GM12878 (cell line): Measurements from ENCODE around the gene DAPK2. TPM values are rescaled to one million over a fixed set of nuclear protein-coding genes. Genes with fewer than 3 reads are reported as not detected.

Experiments used
- ATAC-seq: fragments of 200-7000 bp; cut with Tn5 transposase; 3 replicates; pipeline ENCODE4 v1.9.1; 2020; ENCODE audit warnings: mild to moderate bottlenecking, moderate library complexity
- BruUV-seq: library from RNA; stranded (reverse); fragments of 400-500 nt; replicated peaks from 2 replicates; lab custom pipeline; 2021; lab: Mats Ljungman, UMichigan
- CTCF ChIA-PET: fragments of 300-600 bp; sonication (Branson Sonifier 250); formaldehyde crosslinking; extraction: SDS; loops from one replicate; lab custom pipeline; 2021; ENCODE audit warnings: inconsistent platforms; lab: Yijun Ruan, JAX
- POLR2A ChIA-PET: fragments of 350-600 bp; formaldehyde crosslinking; extraction: SDS; loops from one replicate; lab custom pipeline; 2021; ENCODE audit warnings: inconsistent platforms; lab: Charles Lee
- RAD21 ChIA-PET: fragments of 300-600 bp; sonication (Branson Sonifier 250); formaldehyde crosslinking; loops from one replicate; lab custom pipeline; 2023; ENCODE audit warnings: antibody characterized with exemption; ENCODE audit not compliant: unreplicated experiment; lab: Charles Lee
- SMC1A ChIA-PET: fragments of 300-600 bp; sonication (Branson Sonifier 250); formaldehyde crosslinking; loops from one replicate; lab custom pipeline; 2023; ENCODE audit not compliant: unreplicated experiment, uncharacterized antibody; lab: Charles Lee
- DNase-seq: peaks from one replicate; pipeline ENCODE4 v3.0.0-alpha.2; 2011; ENCODE audit warnings: low read depth, low spot score
- FAIRE-seq: peaks from 3 replicates; lab custom pipeline; 2011; peaks lifted over from hg19 to GRCh38; lab: Jason Lieb, UNC
- H2AFZ ChIP-seq: 2 replicates; pipeline ENCODE4 v1.6.0; 2011; ENCODE audit warnings: low read depth, low read length, control low read depth; ENCODE audit not compliant: control insufficient read depth
- H3K27ac ChIP-seq: 2 replicates; pipeline ENCODE4 v1.5.1; 2011; ENCODE audit warnings: control low read depth; ENCODE audit not compliant: control insufficient read depth, insufficient read depth
- H3K27me3 ChIP-seq, 2 experiments: replicated peaks in 1 of 2; 2 replicates each; pipeline versions ENCODE4 v1.6.0 to v1.6.1; 2011; ENCODE audit warnings: low read length in 1 of 2; ENCODE audit not compliant: control insufficient read depth in 2 of 2, insufficient read depth in 2 of 2
- H3K36me3 ChIP-seq, 2 experiments: 2 replicates each; pipeline ENCODE4 v1.5.1; 2011; ENCODE audit warnings: low read length in 1 of 2; ENCODE audit not compliant: control insufficient read depth in 2 of 2, insufficient read depth in 2 of 2
- H3K4me1 ChIP-seq: 2 replicates; pipeline ENCODE4 v1.6.1; 2011; ENCODE audit warnings: mild to moderate bottlenecking, low read length, moderate library complexity, mixed read lengths; ENCODE audit not compliant: control insufficient read depth, insufficient read depth
- H3K4me2 ChIP-seq: 2 replicates; pipeline ENCODE4 v1.6.0; 2011; ENCODE audit warnings: control low read depth; ENCODE audit not compliant: control insufficient read depth, insufficient read depth
- H3K4me3 ChIP-seq: fragments of 200-600 bp; sonication (generic); 2 replicates; pipeline ENCODE4 v1.5.1; 2016
- H3K79me2 ChIP-seq: 2 replicates; pipeline ENCODE4 v1.6.0; 2011; ENCODE audit warnings: low read length; ENCODE audit not compliant: control insufficient read depth, insufficient read depth
- H3K9ac ChIP-seq: 2 replicates; pipeline ENCODE4 v1.8.0; 2011; ENCODE audit warnings: low read length, control low read depth, mixed read lengths; ENCODE audit not compliant: control insufficient read depth, insufficient read depth
- H3K9me3 ChIP-seq: replicated peaks from 3 replicates; pipeline ENCODE4 v1.5.1; 2011; ENCODE audit warnings: mild to moderate bottlenecking, low read length; ENCODE audit not compliant: control insufficient read depth, insufficient read depth
- H4K20me1 ChIP-seq: 2 replicates; pipeline ENCODE4 v1.6.0; 2011; ENCODE audit not compliant: control insufficient read depth, insufficient read depth
- ASH2L ChIP-seq: fragments of 300-600, 200-600 bp; sonication (generic); IDR thresholded peaks from 2 replicates; pipeline ENCODE4 v1.6.1; 2017; ENCODE audit warnings: low read depth, mild to moderate bottlenecking, borderline replicate concordance
- CHD1 ChIP-seq: IDR thresholded peaks from 2 replicates; pipeline ENCODE4 v1.6.1; 2012; ENCODE audit warnings: low read depth, low read length, improper control_type of control experiment
- MXI1 ChIP-seq: fragments of 150-350 bp; IDR thresholded peaks from 2 replicates; pipeline ENCODE4 v1.6.1; 2011; ENCODE audit warnings: low read depth, mild to moderate bottlenecking, inconsistent platforms, low read length, improper control_type of control experiment
- NFYB ChIP-seq: IDR thresholded peaks from 2 replicates; pipeline ENCODE4 v1.6.1; 2011; ENCODE audit warnings: low read depth, mild to moderate bottlenecking, low read length, improper control_type of control experiment, moderate library complexity; ENCODE audit not compliant: insufficient read depth
- SREBF1 ChIP-seq: IDR thresholded peaks from 2 replicates; pipeline ENCODE4 v1.6.1; 2012; ENCODE audit warnings: mild to moderate bottlenecking, low read length
- SRF ChIP-seq, 2 experiments: IDR thresholded peaks; 2 replicates each; pipeline ENCODE4 v1.6.1; 2011; ENCODE audit warnings: low read depth in 2 of 2, low read length in 2 of 2, mild to moderate bottlenecking in 1 of 2, moderate library complexity in 1 of 2
- TBL1XR1 ChIP-seq: IDR thresholded peaks from 2 replicates; pipeline ENCODE4 v1.6.1; 2012; ENCODE audit warnings: low read depth, low read length, improper control_type of control experiment
- WGBS: methylation state at CpG from one replicate; pipeline ENCODE4 v1.1.6; 2016; ENCODE audit warnings: low lambda C conversion rate; ENCODE audit not compliant: insufficient replicate concordance, insufficient coverage; ENCODE audit errors: missing lambda C conversion rate; 5-methylcytosine and 5-hydroxymethylcytosine counted together
- in situ Hi-C: fragments of 300-500 bp; cut with MboI; formaldehyde crosslinking; loops from 9 replicates; pipeline ENCODE4 v1.14.3; 2018; ENCODE audit warnings: mixed read lengths
- intact Hi-C: fragments of 100-400 bp; cut with micrococcal nuclease; formaldehyde crosslinking; loops from one replicate; pipeline ENCODE4 v1.14.2; 2022; ENCODE audit not compliant: unreplicated experiment
- polyA plus RNA-seq, 11 experiments: library from polyadenylated mRNA; depleted of rRNA in 4 of 11; unstranded in 6 of 11; stranded (reverse) in 5 of 11; fragments of >200 nt; fragmentation: Nextera tagmentation in 4 of 11; fragmentation: Illumina TruSeq in 1 of 11; extraction: Ambion mirVana in 4 of 11; extraction: Trizol in 1 of 11; gene quantifications; 1 replicate in 1 of 11; 2 replicates in 10 of 11; pipeline versions ENCODE4 v1.2.1 to v1.2.3, GENCODE V29; 2011 to 2016; ENCODE audit warnings: inconsistent platforms in 2 of 11, missing spikeins in 2 of 11, low read depth in 1 of 11
- total RNA-seq, 4 experiments: library from RNA; depleted of rRNA in 3 of 4; stranded (reverse); fragments of >200 nt in 3 of 4; fragmentation: Illumina TruSeq in 1 of 4; extraction: Trizol in 1 of 4; gene quantifications; 2 replicates each; pipeline versions ENCODE4 v1.2.1 to v1.2.3, GENCODE V29; 2013 to 2021
- TF ChIP-seq, protein P1 (sequence below), 3 experiments: IDR thresholded peaks in 2 of 3; conservative IDR thresholded peaks in 1 of 3; 2 replicates each; pipeline ENCODE4 v1.5.1; 2011; ENCODE audit warnings: low read depth in 3 of 3, low read length in 3 of 3, mild to moderate bottlenecking in 3 of 3, control low read depth in 2 of 3, moderate library complexity in 2 of 3, inconsistent platforms in 1 of 3, mixed read lengths in 1 of 3; ENCODE audit not compliant: control insufficient read depth in 2 of 3, insufficient read depth in 1 of 3; ENCODE audit errors: extremely low read depth in 1 of 3
- TF ChIP-seq, protein P2 (sequence below): fragments of 450-650 bp; IDR thresholded peaks from 2 replicates; pipeline ENCODE4 v1.6.1; 2014; ENCODE audit warnings: mild to moderate bottlenecking

Gene DAPK2
- total and polyA plus RNA-seq, 10 of the 15 experiments (the other 5 are each of a cell fraction or from before 2014, with no cell fraction given): 0.69 to 8.4 (median 4.1) TPM

DNA sequence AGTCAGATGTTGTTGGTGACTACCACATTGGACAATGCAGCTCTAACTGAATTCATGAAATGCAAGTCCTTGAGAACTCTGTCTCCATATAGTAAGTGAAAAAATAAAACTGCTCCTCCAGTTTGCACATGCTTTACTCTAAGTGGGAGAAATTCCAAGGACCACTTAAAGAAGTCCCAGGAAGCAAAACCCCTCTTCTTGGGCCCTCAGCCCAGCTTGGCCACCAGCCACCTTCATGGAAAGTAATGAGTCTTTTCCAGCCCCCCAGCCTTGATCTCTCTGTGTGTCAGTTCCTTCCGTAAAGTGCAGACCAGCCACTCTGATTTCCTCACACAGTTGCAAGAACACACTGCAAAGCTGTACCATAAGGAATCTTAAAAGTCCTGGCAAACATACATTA lies 34.5 kb downstream of the DAPK2 start:
- intact Hi-C loops: loop anchor here (2.0 kb wide), 1 partner anchor 33 kb away; no protein-coding TSS in a partner anchor
- H2AFZ ChIP-seq: no peak overlapping the region
- H3K4me3 ChIP-seq: no peak overlapping the region
- no TSS peak for BruUV-seq
- SMC1A ChIA-PET: interaction anchor here (0.8 to 6.6 kb wide), 22 partner anchors 12 to 264 kb away, joined by 3 to 80 read pairs (median 12); partner anchors contain the start of gene DAPK2
- FAIRE-seq (no peak), ATAC-seq (no peak), DNase-seq (no peak)
- TF ChIP-seq SRF (IDR thresholded peaks at IDR 0.05; ENCODE audit: low read depth in 2 of 2, low read length in 2 of 2): no peak
- TF ChIP-seq TBL1XR1: no peak
- TF ChIP-seq CHD1: no peak
- RAD21 ChIA-PET: interaction anchor here (1.4 to 4.6 kb wide), 15 partner anchors 13 to 259 kb away, joined by 3 to 68 read pairs (median 18); partner anchors contain the start of genes DAPK2 and SNX1
- no peak overlapping the region for H3K9ac ChIP-seq
- no peaks in the 10 kb centered on the region for H3K27me3 ChIP-seq
- no peaks in the 10 kb centered on the region for H4K20me1 ChIP-seq
- CTCF ChIA-PET: interaction anchor here (0.9 to 5.4 kb wide), 17 partner anchors 11 to 267 kb away, joined by 3 to 102 read pairs (median 5); no protein-coding TSS in a partner anchor
- in situ Hi-C loops: no loop called here
- H3K27ac ChIP-seq: no peak overlapping the region; the same call in 1 of the 2 replicates
- WGBS: 100% methylated on average over 1 of the region's 1 CpG
- H3K79me2 ChIP-seq: peaks cover 3% of the 10 kb centered on the region
- no peak overlapping the region for H3K4me2 ChIP-seq
- no peaks in the 10 kb centered on the region for H3K9me3 ChIP-seq
- no peaks in the 10 kb centered on the region for H3K36me3 ChIP-seq
- POLR2A ChIA-PET: interaction anchor here (1.3 to 3.9 kb wide), 2 partner anchors 25 to 260 kb away, joined by 5 to 21 read pairs; no protein-coding TSS in a partner anchor
- H3K4me1 ChIP-seq: peaks cover 32% of the 10 kb centered on the region

DNA sequence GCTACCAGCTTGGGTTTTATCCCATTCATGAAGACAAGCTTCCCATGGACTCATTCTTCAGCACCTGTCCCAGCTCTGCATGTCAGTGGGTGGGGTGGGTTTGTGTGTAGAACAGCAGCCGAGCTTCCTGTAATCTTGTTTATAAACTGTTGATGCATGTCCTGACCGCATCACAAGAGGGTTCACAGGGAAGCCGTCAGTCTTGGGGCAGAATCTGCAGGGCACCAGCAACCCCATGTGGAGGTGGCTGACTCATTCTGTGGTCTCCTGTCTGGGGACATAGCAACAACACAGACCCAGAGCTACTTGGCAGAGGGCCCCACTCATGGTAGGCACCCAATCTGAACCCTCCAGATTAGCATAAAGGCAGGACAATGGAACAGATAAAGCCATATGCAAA lies 35.6 kb downstream of the DAPK2 start:
- 0 out of 2 replicates have a peak overlapping the region, but pooled peaks have one; percentile 54 for H2AFZ ChIP-seq
- in situ Hi-C loops: no loop called here
- ChIA-PET SMC1A (interaction anchor here (0.5 to 6.6 kb wide), 52 partner anchors 11 to 411 kb away, joined by 3 to 80 read pairs (median 5); partner anchors contain the start of gene DAPK2), RAD21 (interaction anchor here (0.5 to 4.6 kb wide), 36 partner anchors 9 to 466 kb away, joined by 3 to 68 read pairs (median 5); partner anchors contain the start of genes DAPK2 and SNX1), POLR2A (interaction anchor here (0.5 to 3.9 kb wide), 8 partner anchors 22 to 259 kb away, joined by 3 to 21 read pairs (median 4); no protein-coding TSS in a partner anchor), CTCF (interaction anchor here (0.6 to 5.4 kb wide), 49 partner anchors 9 to 675 kb away, joined by 3 to 102 read pairs (median 4); partner anchors contain the start of gene DAPK2)
- intact Hi-C loops: loop anchor here (1.0 to 2.0 kb wide), 4 partner anchors 24 to 258 kb away; no protein-coding TSS in a partner anchor
- peak overlapping the region; percentile 37; the same call in 1 of the 2 replicates for H3K9ac ChIP-seq
- H3K36me3 ChIP-seq: no peaks in the 10 kb centered on the region
- DNase-seq (peak; percentile 96), FAIRE-seq (no peak), ATAC-seq (peak; percentile 98)
- H3K4me3 ChIP-seq: no peak overlapping the region
- WGBS: 2% methylated on average over 3 of the region's 3 CpGs
- peaks cover 3% of the 10 kb centered on the region for H3K79me2 ChIP-seq
- H3K27ac ChIP-seq: peak overlapping the region; percentile 76
- H3K27me3 ChIP-seq: no peaks in the 10 kb centered on the region
- H4K20me1 ChIP-seq: no peaks in the 10 kb centered on the region
- peak overlapping the region; percentile 67 for H3K4me2 ChIP-seq
- peaks cover 32% of the 10 kb centered on the region for H3K4me1 ChIP-seq
- BruUV-seq: no TSS peak
- no peaks in the 10 kb centered on the region for H3K9me3 ChIP-seq
- TF ChIP-seq, protein P1, sequence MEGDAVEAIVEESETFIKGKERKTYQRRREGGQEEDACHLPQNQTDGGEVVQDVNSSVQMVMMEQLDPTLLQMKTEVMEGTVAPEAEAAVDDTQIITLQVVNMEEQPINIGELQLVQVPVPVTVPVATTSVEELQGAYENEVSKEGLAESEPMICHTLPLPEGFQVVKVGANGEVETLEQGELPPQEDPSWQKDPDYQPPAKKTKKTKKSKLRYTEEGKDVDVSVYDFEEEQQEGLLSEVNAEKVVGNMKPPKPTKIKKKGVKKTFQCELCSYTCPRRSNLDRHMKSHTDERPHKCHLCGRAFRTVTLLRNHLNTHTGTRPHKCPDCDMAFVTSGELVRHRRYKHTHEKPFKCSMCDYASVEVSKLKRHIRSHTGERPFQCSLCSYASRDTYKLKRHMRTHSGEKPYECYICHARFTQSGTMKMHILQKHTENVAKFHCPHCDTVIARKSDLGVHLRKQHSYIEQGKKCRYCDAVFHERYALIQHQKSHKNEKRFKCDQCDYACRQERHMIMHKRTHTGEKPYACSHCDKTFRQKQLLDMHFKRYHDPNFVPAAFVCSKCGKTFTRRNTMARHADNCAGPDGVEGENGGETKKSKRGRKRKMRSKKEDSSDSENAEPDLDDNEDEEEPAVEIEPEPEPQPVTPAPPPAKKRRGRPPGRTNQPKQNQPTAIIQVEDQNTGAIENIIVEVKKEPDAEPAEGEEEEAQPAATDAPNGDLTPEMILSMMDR (IDR thresholded peaks at IDR 0.05 in 2 of 3, conservative IDR thresholded peaks at IDR 0.05 in 1 of 3; ENCODE audit: control insufficient read depth in 2 of 3, extremely low read depth in 1 of 3, insufficient read depth in 1 of 3, low read depth in 3 of 3, low read length in 3 of 3): peak; percentile 36 to 71 (median 54)
- TF ChIP-seq MXI1: peak; percentile 57; the same call in 1 of the 2 replicates
- peak; percentile 77 for TF ChIP-seq NFYB
- TF ChIP-seq ASH2L: no peak
- TF ChIP-seq, protein P2, sequence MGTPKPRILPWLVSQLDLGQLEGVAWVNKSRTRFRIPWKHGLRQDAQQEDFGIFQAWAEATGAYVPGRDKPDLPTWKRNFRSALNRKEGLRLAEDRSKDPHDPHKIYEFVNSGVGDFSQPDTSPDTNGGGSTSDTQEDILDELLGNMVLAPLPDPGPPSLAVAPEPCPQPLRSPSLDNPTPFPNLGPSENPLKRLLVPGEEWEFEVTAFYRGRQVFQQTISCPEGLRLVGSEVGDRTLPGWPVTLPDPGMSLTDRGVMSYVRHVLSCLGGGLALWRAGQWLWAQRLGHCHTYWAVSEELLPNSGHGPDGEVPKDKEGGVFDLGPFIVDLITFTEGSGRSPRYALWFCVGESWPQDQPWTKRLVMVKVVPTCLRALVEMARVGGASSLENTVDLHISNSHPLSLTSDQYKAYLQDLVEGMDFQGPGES: no peak
- no peak for TF ChIP-seq SREBF1
